ENCODE measurements around the gene HPS1.
"Not testable (repeated sequence)": the region's sequence is repeated elsewhere in the genome, so short reads cannot be mapped to it uniquely, and the experiment has no call there.

The HPS1 gene

GRCh38 chr10:98388101-98388655 lies 58.6 kb downstream of the HPS1 start:
- DNase-seq, result no peak

- DNase-seq, result no peak
Observed at GRCh38 chr10:98384531-98385133, 62.1 kb downstream of the HPS1 start.

DNA sequence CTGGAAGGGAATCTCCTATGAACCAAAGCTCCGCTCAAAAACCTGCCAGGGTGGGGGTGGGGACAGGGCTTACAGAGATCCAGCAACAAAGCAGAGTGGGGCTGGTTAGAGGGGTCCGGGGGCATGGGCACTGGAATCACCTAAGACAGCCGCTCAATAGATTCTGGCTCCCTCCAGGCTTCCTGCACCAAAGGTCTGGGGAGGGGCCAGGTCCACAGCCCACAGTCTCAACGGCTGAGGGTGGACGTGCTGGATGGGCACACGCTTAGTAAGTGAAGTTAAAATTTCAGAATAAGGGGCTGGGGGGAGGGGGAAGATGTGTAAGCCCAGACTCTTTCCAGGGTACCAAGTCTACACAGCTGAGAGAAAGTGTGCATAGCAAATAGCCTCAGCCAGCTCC lies 62.9 kb downstream of the HPS1 start:
- DNase-seq, result no peak

DNA sequence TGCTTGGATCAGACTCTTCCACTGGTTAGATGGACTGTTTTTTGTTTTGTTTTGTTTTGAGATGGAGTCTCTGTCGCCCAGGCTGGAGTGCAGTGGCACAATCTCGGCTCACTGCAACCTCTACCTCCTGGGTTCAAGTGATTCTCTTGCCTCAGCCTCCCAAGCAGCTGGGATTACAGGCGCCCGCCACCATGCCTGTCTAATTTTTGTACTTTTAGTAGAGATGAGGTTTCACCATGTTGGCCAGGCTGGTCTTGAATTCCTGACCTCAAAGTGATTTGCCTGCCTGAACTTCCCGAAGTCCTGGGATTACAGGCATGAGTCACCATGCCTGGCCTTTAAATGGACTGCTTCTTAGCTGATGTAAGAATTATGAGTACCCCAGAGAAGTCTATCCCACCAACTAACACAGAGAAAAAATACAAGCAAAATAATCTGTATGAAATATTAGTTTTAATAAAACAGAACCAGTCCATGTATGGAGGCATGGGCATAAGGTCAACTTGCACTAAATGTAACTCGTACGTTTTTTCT lies 63.5 kb downstream of the HPS1 start:
- DNase-seq, result not testable (repeated sequence)

- no peak for DNase-seq
Observed at GRCh38 chr10:98382691-98383101, 64.0 kb downstream of the HPS1 start.

GRCh38 chr10:98380493-98381339 lies 66.0 kb downstream of the HPS1 start:
- DNase-seq, result no peak

DNA sequence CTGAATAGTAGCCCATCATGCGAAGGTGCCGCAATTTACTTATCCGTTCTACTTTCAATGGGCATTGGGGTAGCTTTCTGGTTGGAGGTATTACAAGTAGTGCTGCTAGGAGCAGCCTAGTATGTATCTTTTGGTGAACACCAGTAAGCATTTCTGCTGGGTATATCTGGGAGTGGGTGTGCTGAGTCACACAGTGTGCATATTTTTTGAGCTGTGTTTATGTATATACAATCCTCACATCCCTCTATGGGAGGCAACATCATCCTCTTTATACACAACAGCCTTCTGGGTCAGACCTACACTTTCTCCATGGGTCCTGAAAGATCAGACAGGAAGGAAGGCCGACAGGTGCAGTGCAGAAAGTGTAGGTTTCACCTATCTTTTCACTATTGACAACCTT lies 68.0 kb downstream of the HPS1 start:
- no peak for DNase-seq

DNA sequence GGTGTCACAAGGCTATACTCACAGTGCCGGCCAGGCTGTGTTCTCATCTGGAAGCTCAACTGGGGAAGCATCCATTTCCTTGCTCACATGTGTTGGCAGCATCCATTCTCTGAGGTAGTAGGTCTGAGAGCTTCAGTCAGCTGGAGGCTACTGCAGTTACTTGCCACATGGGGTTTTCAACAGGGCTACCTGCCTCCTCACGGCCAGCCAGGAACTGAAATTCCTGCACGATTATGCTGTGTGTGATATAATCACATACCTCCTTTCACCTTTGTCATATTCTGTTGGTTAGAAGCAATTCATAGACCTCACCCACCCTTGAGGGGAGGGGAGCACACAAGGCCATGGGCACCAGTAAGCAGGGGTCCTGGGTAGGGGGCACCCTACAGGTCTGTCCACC lies 69.2 kb downstream of the HPS1 start:
- DNase-seq, result no peak

DNA sequence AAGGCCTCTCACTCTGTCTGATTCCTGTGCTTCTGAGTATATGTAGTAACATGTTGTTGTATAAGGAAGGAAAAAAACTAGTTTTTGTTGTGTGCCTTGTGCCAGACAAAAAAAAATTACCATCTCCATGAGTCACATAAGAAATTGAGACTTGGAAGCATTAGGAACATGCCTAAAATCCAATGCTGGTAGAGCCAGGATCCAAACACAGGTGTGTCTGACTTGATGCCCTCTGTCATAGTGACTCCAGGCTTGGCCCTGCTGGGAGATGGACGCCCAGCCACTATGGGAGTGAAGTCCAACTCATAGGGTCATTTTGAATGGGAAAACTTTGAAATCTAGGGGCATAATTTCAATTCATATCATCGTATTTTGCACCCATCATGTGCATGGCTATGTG lies 69.7 kb downstream of the HPS1 start:
- no peak for DNase-seq

- DNase-seq, result no peak
Observed at GRCh38 chr10:98376485-98376884, 70.2 kb downstream of the HPS1 start.

DNA sequence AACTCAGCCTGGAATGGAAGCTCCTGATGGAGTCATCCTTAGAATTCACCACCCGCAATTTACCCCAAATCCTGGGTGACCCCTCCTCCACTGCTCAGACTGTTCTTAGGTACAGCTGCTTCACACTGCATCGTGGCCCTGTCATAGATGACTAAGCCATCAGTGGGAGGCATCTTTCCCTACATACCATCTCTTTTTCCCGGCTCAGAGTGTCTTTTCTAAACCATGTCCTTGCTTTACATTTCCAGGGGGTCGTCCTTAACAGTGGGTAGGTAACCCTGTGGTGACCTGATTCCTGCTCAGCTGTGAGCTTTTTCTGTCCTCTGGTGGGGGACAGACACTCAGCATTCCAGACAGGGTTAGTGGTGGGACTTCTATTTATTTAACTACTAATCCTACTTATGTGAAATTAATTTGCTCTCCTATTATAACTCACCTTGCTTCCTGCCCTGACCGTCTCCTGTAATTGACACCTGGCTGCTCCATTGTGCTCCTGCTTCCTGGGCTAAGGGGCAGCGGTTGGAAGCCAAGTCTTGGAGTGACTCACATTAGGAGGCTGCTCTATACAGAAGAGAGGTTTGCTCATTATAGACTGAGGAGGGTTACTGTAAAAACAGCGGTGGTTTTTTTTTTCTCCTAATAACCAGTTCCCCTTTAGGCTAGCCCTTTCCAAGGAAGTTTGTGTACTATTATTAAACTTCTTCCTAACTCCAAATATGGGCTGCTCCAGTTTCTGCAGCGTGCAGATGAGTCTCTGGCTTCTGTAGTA lies 72.3 kb downstream of the HPS1 start:
- no peak for DNase-seq

DNA sequence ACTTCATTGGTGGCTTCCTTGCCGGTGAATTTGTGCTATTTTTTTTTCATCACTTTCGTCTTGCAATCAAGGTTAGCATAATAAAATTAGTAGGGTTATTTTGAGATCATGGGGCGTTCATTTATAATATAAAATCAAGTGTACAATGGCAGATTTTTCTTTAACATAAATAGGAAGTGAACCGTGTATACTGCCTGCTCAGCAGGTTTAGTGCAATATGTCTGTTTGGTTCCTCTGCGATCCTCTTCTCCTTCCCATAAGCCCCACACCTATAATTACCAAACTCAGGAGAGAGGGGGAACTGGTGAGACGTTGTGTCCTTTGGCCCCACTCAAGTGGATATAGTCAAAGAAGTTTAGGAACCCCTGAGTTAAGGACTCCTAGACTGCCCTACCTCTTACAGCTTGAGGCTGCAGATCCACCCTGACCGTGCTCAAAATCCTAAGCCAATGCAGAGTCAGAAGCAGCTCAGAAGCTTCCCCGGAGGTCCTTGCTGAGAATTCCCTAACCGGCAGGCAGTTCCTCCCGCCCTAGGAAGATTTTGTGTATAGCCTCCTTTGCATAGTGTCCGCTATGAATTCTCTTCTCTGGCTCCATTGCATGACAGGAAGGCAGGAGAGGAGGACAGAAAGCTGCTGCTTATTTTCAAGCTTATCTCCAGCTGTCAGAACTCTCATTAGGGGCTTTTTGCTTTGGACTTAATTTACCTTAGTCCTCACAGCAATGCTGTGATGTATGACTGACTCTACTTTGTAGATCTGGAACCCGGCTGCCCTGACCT lies 73.3 kb downstream of the HPS1 start:
- no peak for DNase-seq

GRCh38 chr10:98370831-98371820 lies 75.6 kb downstream of the HPS1 start:
- DNase-seq, result no peak

- no peak for DNase-seq
Observed at GRCh38 chr10:98369801-98370200, 76.9 kb downstream of the HPS1 start.

GRCh38 chr10:98368644-98369043 lies 78.1 kb downstream of the HPS1 start:
- no peak for DNase-seq

- DNase-seq, result peak; percentile 44
Observed at GRCh38 chr10:98367604-98368451, 78.9 kb downstream of the HPS1 start.
